NCI-H345 treated with DMSO at 0.1 percent for 48 hours (cell line): ENCODE results near the gene LMO3.

ENCODE experiments used
- DNase-seq: peaks from one replicate; lab custom pipeline; 2025; ENCODE audit not compliant: unreplicated experiment; lab: John Stamatoyannopoulos, UW

LMO3 gene

DNA sequence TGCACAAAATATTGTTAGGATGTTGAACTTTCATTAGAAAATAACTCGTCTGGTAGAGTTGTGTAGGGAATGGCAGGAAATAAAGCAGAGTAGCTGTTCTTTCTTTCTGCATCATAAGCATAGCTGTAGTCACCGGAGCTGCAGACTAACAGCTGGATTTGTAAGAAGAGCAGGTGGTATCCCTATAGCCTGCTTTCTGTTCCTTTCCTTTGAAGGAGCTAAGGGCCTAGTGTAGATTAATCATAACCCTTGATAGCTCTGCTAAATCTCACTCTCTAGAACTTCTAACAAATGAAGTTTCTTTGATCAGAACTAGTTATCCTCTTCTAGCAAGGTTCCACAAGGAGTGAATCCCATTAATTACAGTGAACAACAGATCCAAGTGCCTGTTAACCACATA lies 3.5 kb downstream of the LMO3 start:
- DNase-seq, result peak; percentile 50

DNA sequence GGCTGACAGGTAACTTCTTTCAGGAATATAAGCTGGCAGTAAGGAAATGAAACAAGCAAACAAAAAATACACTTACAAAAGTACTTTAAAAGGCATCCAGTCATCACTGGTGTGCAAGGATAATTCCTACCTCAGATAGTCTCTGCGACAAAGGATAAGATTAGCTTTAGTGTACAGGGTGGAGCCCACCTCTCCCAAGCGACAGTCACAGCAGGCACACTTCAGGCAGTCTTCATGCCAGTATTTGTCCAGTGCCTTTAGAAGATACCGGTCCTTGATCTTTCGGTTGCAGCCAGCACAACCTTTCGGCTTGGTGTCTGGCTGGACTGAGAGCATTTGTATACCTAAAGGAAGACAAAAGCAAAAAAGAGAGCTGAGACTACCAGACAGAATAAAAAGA lies 5.4 kb downstream of the LMO3 start:
- no peak for DNase-seq

GRCh38 chr12:16599081-16599480 lies 6.9 kb downstream of the LMO3 start:
- no peak for DNase-seq

- no peak for DNase-seq
Measured at GRCh38 chr12:16594797-16595196, 11.2 kb downstream of the LMO3 start.

DNA sequence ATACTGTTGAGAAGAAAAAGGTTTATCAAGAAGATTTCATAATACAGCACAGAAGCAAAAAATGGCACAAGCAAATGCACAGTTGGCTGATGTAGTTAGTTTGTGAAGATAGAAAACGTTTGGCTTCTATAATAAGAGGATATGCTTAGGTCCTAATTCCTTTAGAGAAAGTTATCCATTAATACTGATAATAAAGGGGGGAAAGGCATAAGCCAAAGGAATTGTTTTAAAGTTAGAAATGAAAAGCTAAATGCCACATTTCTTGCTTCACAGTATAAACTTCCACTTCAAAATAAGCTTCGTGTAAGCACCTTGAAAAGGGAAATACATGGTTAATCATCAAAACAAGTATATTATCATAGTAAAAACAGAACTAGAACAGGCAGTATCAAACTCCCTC lies 12.4 kb downstream of the LMO3 start:
- DNase-seq, result no peak

- DNase-seq, result no peak
Measured at GRCh38 chr12:16590645-16591044, 15.3 kb downstream of the LMO3 start.

DNA sequence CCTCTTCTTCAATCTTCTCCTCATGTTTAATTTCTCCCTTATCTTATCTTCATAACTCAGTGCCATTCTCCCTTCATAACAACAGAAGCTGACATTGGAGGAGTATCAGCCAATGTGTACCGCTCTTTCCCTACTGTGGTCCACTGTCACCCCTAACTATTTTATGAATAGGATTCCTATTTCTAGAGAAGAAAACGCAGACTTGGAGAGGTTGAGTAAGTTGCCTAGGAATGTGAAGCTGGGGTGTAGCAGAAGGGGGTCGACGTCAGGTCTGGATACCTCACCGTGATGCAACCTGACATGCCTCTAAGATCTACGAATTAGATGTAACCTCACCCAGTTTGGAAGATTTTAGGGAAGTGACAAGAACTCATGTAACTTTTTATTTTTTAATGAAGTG lies 17.1 kb downstream of the LMO3 start:
- DNase-seq, result no peak

- DNase-seq, result no peak
Measured at GRCh38 chr12:16587514-16587913, 18.4 kb downstream of the LMO3 start.

GRCh38 chr12:16587110-16587453 lies 18.9 kb downstream of the LMO3 start:
- no peak for DNase-seq

- no peak for DNase-seq
Measured at GRCh38 chr12:16586350-16587109, 19.4 kb downstream of the LMO3 start.

GRCh38 chr12:16585781-16586180 lies 20.2 kb downstream of the LMO3 start:
- no peak for DNase-seq

GRCh38 chr12:16583969-16584745 lies 21.8 kb downstream of the LMO3 start:
- DNase-seq, result no peak

GRCh38 chr12:16581416-16581815 lies 24.5 kb downstream of the LMO3 start:
- no peak for DNase-seq

GRCh38 chr12:16579041-16579440 lies 26.9 kb downstream of the LMO3 start:
- DNase-seq, result no peak

- DNase-seq, result no peak
Measured at GRCh38 chr12:16573398-16574077, 32.4 kb downstream of the LMO3 start.

DNA sequence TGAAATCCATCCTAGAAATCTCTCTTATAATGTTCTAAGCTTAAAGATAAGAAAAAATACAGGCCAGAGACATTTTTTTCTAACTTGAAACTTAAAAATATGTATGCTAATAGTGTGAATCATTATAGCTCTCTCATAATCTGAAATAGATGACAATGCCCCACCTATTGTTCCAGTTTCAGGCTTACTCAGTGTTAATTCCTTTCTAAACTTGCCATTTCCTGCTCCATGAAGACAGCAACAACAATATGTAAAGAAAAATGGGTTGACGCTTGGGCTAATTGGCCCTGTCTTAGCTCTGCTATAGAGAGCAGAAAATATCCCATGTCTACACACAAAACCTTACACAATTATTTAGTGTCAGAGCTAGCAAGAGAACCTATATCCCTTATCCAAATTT lies 37.1 kb downstream of the LMO3 start:
- DNase-seq, result no peak

DNA sequence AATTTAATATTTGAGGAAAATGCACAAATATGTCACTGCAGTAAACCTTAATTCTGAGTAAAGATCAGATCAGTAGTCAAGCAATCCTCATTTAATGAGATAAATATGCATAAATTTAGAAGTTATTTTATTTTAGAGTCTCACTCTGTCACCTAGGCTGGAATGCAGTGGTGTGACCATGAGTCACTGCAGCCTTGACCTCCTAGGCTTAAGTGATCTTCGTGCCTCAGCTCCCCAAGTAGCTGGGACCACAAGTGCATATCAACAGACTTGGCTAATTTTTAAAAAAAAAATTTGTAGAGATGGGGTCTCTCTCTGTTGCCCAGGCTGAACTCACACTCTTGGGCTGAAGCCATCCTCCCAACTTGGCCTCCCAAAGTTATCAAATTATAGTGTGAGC lies 41.3 kb downstream of the LMO3 start:
- no peak for DNase-seq

DNA sequence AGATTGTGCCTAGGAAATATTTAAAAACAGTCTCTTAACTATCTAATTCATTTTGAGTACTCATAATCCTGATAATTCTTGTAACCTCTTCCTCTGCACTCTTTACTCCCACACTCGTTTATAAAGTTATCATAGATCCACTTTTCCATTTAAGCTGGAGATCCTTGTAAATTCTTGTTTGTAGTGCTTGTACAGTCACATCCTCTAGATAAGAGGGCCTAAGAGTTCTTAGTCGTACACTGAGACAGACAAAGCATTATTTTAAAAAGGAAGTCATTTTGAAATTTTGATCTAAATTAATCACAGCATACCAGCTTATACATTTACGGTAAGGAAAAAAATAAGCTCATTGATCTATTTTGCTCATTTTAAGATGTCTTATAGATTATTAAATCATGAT lies 42.5 kb downstream of the LMO3 start:
- DNase-seq, result no peak

- DNase-seq, result no peak
Measured at GRCh38 chr12:16562921-16563320, 43.0 kb downstream of the LMO3 start.

DNA sequence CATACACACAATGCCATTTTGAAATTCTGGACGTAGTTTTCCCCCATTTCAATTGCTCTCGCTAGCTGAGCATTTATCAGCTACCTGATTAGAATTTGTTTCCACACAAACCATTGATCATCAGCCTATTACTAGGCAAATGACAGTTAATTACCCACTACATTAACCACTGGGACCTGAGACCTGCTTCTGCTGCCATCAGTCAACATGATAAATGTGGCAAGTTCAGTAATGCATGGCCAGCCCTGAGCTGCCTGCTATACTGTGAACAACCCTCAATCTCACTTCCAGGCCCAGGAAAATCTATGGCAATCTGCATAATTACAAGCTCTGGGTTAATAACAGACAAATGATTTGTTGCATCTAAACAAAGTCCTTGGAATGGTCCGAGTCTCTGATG lies 43.5 kb downstream of the LMO3 start:
- DNase-seq, result no peak

DNA sequence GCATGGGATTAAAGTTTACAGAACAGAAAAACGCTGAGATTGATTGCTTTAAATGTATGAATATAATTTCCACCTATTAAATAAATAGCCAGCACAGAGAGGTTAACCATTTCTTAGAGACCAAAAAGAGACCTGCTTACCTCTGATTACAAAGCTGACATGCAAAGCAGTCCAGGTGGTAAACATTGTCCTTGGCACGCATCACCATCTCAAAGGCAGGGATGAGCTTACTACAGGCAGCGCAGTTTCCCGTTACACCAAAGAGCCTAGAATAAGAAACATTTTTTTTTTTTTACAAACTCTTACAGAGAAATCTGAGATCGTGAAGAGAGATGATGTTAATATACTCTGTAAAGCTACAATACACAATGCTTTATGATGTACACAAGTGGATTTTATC lies 45.7 kb downstream of the LMO3 start:
- no peak for DNase-seq

DNA sequence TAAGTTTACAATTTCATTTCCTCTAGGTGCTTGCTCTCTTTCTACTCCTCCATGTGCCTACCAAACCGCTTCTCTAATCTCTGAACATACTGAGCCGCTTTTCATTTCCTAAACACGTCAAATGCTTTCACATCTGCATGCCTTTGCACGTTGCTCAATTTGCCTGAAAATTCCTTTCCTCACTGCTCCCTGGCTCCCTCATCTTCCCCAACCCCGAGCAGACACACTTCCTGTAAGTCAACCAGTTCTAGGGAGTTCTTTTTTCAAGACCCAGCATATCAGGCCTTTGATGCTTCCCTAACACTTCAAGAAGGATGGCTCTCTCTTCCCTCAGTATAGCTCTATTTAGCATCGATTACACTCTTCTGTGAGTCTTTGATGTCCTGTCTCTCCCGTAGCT lies 50.3 kb downstream of the LMO3 start:
- no peak for DNase-seq
